ENCODE data around the gene VCL. TPM values are rescaled to one million over a fixed set of nuclear protein-coding genes. Genes with fewer than 3 reads are reported as not detected.
"Not testable (repeated sequence)": the region's sequence is repeated elsewhere in the genome, so short reads cannot be mapped to it uniquely, and the experiment has no call there.

The VCL gene
- polyA plus RNA-seq (ENCODE audit: insufficient read depth in 1 of 5, insufficient read length in 5 of 5, low replicate concordance in 1 of 5): 100 to 1,000 TPM in 1 of 5 donors, 10 to 100 TPM in 4; 80.0 to 101 (median 96.6) TPM
- long read RNA-seq, donor 1, full-length matches to known transcripts: 14 of 28 reads
- long read RNA-seq, donor 1, partial matches to known transcripts: 14 of 28 reads
- long read RNA-seq, donor 1, other reads (novel, unspliced or antisense): 0 of 28 reads
- long read RNA-seq, donor 2, full-length matches to known transcripts: 11 of 11 reads
- long read RNA-seq, donor 2, partial matches to known transcripts: 0 of 11 reads
- long read RNA-seq, donor 2, other reads (novel, unspliced or antisense): 0 of 11 reads
- long read RNA-seq, donor 3, full-length matches to known transcripts: 9 of 50 reads
- long read RNA-seq, donor 3, partial matches to known transcripts: 41 of 50 reads
- long read RNA-seq, donor 3, other reads (novel, unspliced or antisense): 0 of 50 reads
- long read RNA-seq, donor 4, full-length matches to known transcripts: 9 of 62 reads
- long read RNA-seq, donor 4, partial matches to known transcripts: 53 of 62 reads
- long read RNA-seq, donor 4, other reads (novel, unspliced or antisense): 0 of 62 reads
- long read RNA-seq, donor 5, full-length matches to known transcripts: 11 of 11 reads
- long read RNA-seq, donor 5, partial matches to known transcripts: 0 of 11 reads
- long read RNA-seq, donor 5, other reads (novel, unspliced or antisense): 0 of 11 reads
- long read RNA-seq, donor 6, full-length matches to known transcripts: 17 of 36 reads
- long read RNA-seq, donor 6, partial matches to known transcripts: 11 of 36 reads
- long read RNA-seq, donor 6, other reads (novel, unspliced or antisense): 8 of 36 reads
- long read RNA-seq, donor 7, full-length matches to known transcripts: 5 of 19 reads
- long read RNA-seq, donor 7, partial matches to known transcripts: 14 of 19 reads
- long read RNA-seq, donor 7, other reads (novel, unspliced or antisense): 0 of 19 reads
- long read RNA-seq, donor 8, full-length matches to known transcripts: 3 of 3 reads
- long read RNA-seq, donor 8, partial matches to known transcripts: 0 of 3 reads
- long read RNA-seq, donor 8, other reads (novel, unspliced or antisense): 0 of 3 reads

DNA sequence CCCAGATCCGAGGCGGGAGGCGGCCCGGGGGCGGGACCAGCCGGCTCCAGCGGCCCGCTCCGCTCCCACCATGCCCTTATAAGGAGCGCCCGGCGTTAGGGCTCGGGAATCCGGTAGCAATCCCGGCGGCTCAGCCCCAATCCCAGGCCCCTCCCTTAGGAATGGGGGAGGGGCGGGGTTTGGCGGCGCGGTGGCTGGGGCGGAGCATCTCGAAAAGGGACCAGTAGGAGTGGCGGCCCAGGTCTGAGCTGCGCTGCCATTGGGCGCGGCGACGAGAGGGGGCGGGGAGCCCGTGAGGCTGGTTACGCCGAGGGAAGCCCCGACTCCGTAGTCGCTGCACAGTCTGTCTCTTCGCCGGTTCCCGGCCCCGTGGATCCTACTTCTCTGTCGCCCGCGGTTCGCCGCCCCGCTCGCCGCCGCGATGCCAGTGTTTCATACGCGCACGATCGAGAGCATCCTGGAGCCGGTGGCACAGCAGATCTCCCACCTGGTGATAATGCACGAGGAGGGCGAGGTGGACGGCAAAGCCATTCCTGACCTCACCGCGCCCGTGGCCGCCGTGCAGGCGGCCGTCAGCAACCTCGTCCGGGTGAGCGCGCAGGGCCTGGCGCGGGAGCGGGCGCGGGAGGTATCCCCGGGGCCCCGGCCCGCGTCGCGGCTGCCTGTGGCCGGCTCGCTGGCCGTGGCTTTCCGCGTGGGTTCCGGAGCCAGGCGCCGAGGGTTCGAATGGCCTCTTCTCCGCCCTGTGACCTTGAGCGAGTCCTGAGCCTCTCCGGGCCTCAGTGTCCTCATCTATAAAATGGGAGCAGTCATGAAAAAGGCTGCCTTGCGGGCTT, at the start of gene VCL:
TSS of gene VCL (plus strand) at position 330 of the 836 bp plus-strand sequence. CDS start at position 422, 92 bp downstream.
- DNase-seq: peak; percentile 99

DNA sequence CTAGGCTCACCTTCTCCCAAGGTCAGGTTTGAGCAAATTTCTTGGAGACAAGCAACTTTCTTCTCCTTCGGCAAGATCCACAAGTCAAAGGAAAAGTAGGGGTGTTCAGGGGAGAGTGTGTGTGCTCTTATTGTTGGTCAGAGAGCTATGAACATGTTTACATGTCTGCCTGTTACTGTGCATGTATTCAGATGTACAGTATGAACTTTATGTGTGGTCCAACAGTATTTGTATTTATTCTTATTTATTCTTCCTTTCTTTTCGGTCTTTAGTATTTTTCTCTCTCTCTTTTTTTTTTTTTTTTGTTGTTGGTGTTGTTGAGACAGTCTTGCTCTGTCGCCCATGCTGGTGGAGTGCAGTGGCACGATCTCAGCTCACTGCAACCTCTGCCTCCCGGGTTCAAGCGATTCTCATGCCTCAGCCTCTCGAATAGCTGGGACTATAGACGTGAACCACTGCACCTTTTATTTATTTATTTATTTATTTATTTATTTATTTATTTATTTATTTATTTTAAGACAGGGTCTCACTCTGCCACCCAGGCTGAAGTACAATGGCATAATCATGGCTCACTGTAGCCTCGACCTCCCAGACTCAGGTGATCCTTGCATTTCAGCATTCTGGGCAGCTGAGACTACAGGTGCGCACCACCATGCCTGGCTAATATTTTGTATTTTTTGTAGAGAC, 48.8 kb upstream of the VCL start:
- DNase-seq: no peak

DNA sequence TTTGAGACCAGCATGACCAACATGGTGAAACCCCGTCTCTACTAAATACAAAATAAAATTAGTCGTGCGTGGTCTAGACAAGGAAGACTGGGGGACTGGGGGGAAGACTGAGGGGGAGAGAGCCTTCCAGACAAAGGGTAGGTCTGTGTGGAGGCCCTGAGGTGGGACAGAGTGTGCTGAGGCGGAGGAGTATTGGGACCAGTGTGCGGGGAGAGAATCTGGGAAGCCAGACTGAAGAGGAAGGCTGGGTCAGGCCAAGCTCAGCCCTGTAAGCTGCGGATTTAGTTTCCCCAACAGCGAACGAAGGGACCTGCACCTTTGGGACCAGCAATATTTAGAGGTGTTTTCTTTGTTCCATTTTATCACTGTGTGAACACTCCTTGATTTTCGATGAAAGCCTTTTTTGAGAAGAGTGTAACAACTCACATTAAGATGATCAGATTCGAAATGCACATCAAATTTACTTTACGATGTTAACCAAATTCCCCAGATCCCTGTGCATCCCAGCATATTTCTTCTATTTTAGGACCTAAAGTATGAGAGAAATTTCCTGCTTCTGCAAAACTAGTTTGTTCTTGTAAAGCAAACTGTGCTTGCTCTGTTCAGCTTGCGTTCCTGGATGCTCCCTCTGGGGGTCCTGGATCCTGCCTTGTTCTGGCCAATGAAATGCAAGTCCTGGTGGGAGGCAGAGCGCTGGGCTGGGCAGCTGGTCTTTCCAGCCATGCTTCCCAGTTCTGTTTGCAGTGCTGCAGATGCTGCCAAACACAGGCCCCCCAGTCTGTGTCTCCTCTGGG, 47.6 kb upstream of the VCL start:
- DNase-seq: no peak

DNA sequence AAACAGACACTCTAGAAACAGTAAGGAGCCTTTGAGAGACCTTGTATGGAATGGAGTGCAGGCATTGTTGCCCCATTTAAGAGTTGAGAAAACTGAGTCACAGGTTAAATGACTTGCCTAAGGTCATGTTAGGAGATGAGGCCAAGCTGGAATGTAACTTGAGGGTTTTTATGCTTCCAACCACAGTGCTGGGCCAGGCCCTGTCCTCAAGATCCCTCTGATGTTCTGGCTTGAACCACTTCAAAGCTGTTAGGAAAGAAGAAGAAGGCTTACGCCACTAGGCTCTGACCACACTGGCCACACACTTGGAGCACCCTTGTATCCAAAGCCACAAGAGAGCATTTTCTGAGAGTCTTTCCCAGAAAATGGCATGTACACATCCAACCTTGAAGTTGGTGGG, 44.3 kb upstream of the VCL start:
- DNase-seq: no peak

- DNase-seq: no peak
These were observed 43.2 kb upstream of the VCL start for GRCh38 chr10:73954737-73955136.

GRCh38 chr10:73955719-73956118, 42.2 kb upstream of the VCL start:
- no peak for DNase-seq

DNA sequence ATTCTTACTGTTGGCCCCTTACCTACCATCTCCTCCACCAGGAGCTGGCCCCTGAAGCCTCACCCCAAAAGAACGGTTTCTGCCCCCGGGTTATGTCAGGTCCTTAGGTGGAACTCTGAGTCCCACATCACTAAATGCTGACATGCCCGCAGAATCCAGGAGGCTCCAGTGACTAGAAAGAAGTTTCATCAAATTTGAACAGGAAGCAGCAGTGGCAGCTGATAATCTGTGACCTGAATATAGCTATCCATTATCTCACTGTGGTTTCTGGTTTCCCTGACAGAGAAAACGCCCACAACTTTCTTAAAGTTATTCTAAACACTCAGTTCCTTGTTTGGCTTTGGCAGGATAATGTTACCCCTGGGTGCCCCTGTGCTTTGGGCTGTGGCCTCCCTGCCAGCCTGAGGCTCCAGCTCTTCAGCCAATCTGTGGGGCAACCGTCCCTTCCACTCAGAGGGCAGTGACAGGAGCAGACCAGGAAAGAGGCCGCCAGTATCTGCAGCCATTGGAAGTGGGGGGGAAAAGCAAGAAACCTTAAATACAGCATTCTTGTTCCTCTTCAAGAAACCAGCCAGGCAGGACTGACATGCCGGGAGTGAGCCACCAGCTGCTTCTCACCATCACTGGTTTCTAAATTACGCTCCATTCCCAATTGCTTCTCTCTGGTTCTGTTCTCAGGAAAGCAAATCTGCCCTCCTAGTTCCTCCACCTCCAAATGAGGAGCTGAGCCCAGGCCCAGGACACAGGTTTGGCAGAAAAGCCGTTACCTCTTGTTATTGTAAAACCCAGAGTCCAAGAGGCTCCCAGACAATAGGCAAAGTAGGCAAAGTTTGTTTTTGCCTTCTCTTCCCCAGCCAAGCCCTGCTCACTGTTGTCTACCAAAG, 41.2 kb upstream of the VCL start:
- DNase-seq: no peak

GRCh38 chr10:73959484-73960243, 38.3 kb upstream of the VCL start:
- DNase-seq: no peak

- DNase-seq: no peak
These were observed 35.5 kb upstream of the VCL start for GRCh38 chr10:73962386-73962785.

- DNase-seq: not testable (repeated sequence)
These were observed 34.4 kb upstream of the VCL start for GRCh38 chr10:73963533-73963932.

DNA sequence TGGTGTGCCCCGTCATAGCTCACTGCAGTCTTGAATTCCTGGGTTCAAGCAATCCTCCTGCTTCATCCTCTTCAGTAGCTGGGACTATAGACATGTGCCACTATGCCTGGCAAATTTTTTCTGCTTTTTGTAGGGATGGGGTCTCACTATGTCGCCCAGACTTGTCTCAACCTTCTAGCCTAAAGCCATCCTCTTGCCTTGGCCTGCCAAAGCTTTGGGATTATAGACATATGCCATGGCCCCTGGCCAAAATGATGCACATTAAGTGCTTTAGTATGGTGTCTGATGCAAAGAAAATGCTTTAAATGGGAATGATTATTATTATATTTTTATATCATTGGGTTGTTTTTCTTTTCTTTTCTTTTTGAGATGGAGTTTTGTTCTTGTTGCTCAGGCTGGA, 33.2 kb upstream of the VCL start:
- DNase-seq: no peak

DNA sequence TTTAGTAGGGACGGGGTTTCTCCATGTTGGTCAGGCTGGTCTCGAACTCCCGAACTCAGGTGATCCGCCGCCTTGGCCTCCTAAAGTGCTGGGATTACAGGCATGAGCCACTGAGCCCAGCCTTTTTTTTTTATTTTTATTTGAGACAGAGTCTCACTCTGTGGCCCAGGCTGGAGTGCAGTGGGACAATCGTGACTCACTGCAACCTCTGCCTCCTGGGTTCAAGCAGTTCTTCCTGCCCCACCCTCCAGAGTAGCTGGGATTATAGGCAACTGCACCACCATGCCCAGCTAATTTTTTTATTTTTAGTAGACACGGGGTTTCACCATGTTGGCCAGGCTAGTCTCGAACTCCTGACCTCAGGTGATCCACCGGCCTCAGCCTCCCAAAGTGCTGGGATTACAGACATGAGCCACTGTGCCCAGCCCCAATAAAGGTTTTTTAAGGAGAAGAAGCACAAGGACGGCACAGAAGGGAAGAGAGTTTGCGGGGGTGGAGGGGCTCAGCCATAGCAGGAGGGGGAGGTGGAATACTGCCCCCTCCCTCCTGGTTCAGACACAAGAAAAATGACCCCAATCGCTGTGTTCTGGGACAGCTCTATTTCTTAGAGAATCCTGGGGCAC, 32.5 kb upstream of the VCL start:
- DNase-seq: not testable (repeated sequence)

DNA sequence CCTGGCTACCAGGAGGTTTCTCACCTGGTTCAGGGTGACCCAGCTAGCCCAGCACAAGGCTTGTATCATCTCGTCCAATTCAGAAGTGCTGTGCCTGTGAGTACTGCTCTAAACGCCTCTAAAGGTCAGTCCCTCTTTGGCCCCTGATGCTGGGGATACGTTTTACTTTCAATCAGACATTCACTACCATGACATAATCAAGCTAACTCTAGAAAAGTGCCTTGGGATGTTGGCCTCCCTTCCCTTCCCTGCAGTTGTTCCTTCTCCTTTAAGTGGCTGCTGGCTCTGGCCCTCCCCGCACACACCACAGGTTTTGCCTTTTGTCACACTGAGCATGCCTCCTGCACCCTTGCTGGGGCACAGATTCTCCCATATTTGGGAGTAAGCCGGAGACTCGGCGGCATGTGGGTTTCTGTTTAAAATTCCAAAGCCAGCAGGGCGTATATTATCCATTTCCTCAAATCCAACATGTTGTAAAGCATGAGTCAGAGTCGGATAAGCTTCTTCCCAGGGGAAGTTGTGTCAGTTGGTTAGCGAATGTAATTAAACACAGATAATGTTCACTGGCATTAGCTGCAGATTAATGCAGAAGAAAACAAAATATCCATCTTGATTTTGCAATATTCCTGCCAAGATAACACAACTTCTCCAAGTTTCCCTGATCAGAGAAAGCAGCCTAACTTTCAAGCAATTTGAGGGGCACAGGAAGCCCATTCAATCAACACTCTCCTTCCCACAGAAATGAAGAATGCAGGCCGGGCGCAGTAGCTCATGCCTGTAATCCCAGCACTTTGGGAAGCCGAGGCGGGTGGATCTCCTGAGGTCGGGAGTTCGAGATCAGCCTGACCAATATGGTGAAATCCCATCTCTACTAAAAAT, 31.8 kb upstream of the VCL start:
- DNase-seq: peak; percentile 75 to 76

- no peak for DNase-seq
These were observed 30.9 kb upstream of the VCL start for GRCh38 chr10:73967022-73967429.

GRCh38 chr10:73967544-73967943, 30.4 kb upstream of the VCL start:
- no peak for DNase-seq

- DNase-seq: peak; percentile 48 to 49
These were observed 29.8 kb upstream of the VCL start for GRCh38 chr10:73968098-73968521.

All from right lung (tissue), 10 donors.